Glomerular endothelial cell (primary cell): ENCODE data around the gene UBR7. TPM values are rescaled to one million over a fixed set of nuclear protein-coding genes. Genes with fewer than 3 reads are reported as not detected.
"Not testable (repeated sequence)": the region's sequence is repeated elsewhere in the genome, so short reads cannot be mapped to it uniquely, and the experiment has no call there.

Experiments used
- DNase-seq: peaks from one replicate; pipeline ENCODE4 v3.0.0-alpha.2; 2011; ENCODE audit warnings: low read depth, low spot score; ENCODE audit errors: extremely low read depth
- total RNA-seq: library from RNA; depleted of rRNA; stranded (reverse); fragments of >200 nt; gene quantifications from 2 replicates; pipeline ENCODE4 v1.2.3, GENCODE V29; 2015

The UBR7 gene
- total RNA-seq, 1 donor from 2014 or later: 20.2 TPM

GRCh38 chr14:93186956-93187355, 20.1 kb upstream of the UBR7 start:
- DNase-seq: no peak

- DNase-seq: no peak
Measured at GRCh38 chr14:93195316-93195999, 11.6 kb upstream of the UBR7 start.

- DNase-seq: no peak
Measured at GRCh38 chr14:93199031-93199430, 8.0 kb upstream of the UBR7 start.

GRCh38 chr14:93200553-93200952, 6.5 kb upstream of the UBR7 start:
- DNase-seq: no peak

- no peak for DNase-seq
Measured at GRCh38 chr14:93201155-93201704, 5.8 kb upstream of the UBR7 start.

- DNase-seq: no peak
Measured at GRCh38 chr14:93207468-93208308, 632 bp downstream of the UBR7 start.

GRCh38 chr14:93212432-93212831, 5.4 kb downstream of the UBR7 start:
- no peak for DNase-seq

- DNase-seq: no peak
Measured at GRCh38 chr14:93214598-93214997, 7.5 kb downstream of the UBR7 start.

- DNase-seq: no peak
Measured at GRCh38 chr14:93219103-93219726, 12.2 kb downstream of the UBR7 start.

GRCh38 chr14:93220509-93220908, 13.5 kb downstream of the UBR7 start:
- no peak for DNase-seq

GRCh38 chr14:93223565-93223964, 16.5 kb downstream of the UBR7 start:
- DNase-seq: no peak

GRCh38 chr14:93228550-93228949, 21.5 kb downstream of the UBR7 start:
- DNase-seq: no peak

- DNase-seq: no peak
Measured at GRCh38 chr14:93230539-93230938, 23.5 kb downstream of the UBR7 start.

- DNase-seq: no peak
Measured at GRCh38 chr14:93231129-93231979, 24.3 kb downstream of the UBR7 start.

GRCh38 chr14:93232159-93232558, 25.1 kb downstream of the UBR7 start:
- no peak for DNase-seq

- not testable (repeated sequence) for DNase-seq
Measured at GRCh38 chr14:93233078-93233477, 26.0 kb downstream of the UBR7 start.

GRCh38 chr14:93234798-93235197, 27.7 kb downstream of the UBR7 start:
- DNase-seq: no peak

- no peak for DNase-seq
Measured at GRCh38 chr14:93239869-93240677, 33.0 kb downstream of the UBR7 start.

GRCh38 chr14:93240678-93241000, 33.6 kb downstream of the UBR7 start:
- DNase-seq: no peak
